Right lobe of liver (tissue), 4 donors: ENCODE measurements around the gene ZNF594.

ENCODE experiments used
- CTCF ChIP-seq, 4 donors: fragments of 200-600 bp in 3 of 4; fragments of 450-650 bp in 1 of 4; IDR thresholded peaks; one replicate each; pipeline versions ENCODE4 v1.5.1 to v1.8.0; 2016 to 2022; ENCODE audit warnings: antibody characterized with exemption in 4 of 4, mild to moderate bottlenecking in 2 of 4
- POLR2A ChIP-seq: fragments of 450-650 bp; IDR thresholded peaks from one replicate; pipeline ENCODE4 v1.6.1; 2017; ENCODE audit warnings: antibody characterized with exemption, mild to moderate bottlenecking
- donor health status: DM: no; HTN: no; CAD: no.
- donor health status: DM: no; HTN: no; CAD: no.
- donor health status: DM: no; HTN: yes; CAD: no.

GRCh38 chr17:5236938-5237540 lies 45.4 kb upstream of the ZNF594 start:
- TF ChIP-seq POLR2A (no peak), CTCF (IDR thresholded peaks at IDR 0.05) (no peak)
